HCT116 (cell line): ENCODE results near the gene LOXHD1. TPM values are rescaled to one million over a fixed set of nuclear protein-coding genes. Genes with fewer than 3 reads are reported as not detected.

Experiments used
- ATAC-seq: fragments of 200-7000 bp; cut with Tn5 transposase; 2 replicates; pipeline ENCODE4 v1.9.1; 2020; ENCODE audit warnings: mild to moderate bottlenecking, moderate library complexity
- BruUV-seq: library from RNA; stranded (reverse); fragments of 400-500 nt; replicated peaks from 2 replicates; lab custom pipeline; 2021; lab: Mats Ljungman, UMichigan
- CTCF ChIA-PET: fragments of 300-600 bp; sonication (Branson Sonifier 250); formaldehyde crosslinking; loops from one replicate; lab custom pipeline; 2021; ENCODE audit warnings: antibody characterized with exemption; lab: Charles Lee
- POLR2A ChIA-PET: fragments of 300-600, 350-600 bp; sonication (Branson Sonifier 250); formaldehyde crosslinking; loops from one replicate; lab custom pipeline; 2021; ENCODE audit warnings: antibody characterized with exemption; lab: Charles Lee
- RAD21 ChIA-PET, 2 experiments: fragments of 300-600 bp; sonication (Branson Sonifier 250); formaldehyde crosslinking; loops; one replicate each; lab custom pipeline; 2023; ENCODE audit warnings: low total read pairs in 2 of 2; ENCODE audit not compliant: uncharacterized antibody in 2 of 2, unreplicated experiment in 2 of 2, low non-redundant PET in 1 of 2; lab: Charles Lee
- DNase-seq: peaks from one replicate; pipeline ENCODE4 v3.0.0-alpha.2; 2010; ENCODE audit warnings: low read depth, low spot score
- H2AFZ ChIP-seq: fragments of 200-600 bp; shearing (Covaris generic), sonication (generic); 2 replicates; pipeline ENCODE4 v1.6.1; 2017; ENCODE audit warnings: low read depth, mixed run types, mixed read lengths, antibody characterized with exemption, low read length; ENCODE audit not compliant: poor library complexity, severe bottlenecking
- H3K27ac ChIP-seq: 2 replicates; pipeline ENCODE4 v1.5.1; 2012; ENCODE audit warnings: low read depth, low read length
- H3K27me3 ChIP-seq: fragments of 200-600 bp; sonication (generic); 2 replicates; pipeline ENCODE4 v1.6.1; 2016; ENCODE audit warnings: mixed run types, low read length, mixed read lengths; ENCODE audit not compliant: insufficient read depth
- H3K36me3 ChIP-seq, 2 experiments: fragments of 200-500 bp in 1 of 2; fragments of 200-600 bp in 1 of 2; sonication (Bioruptor generic) in 1 of 2; sonication (generic) in 1 of 2; 2 replicates each; pipeline versions ENCODE4 v1.5.1 to v1.6.1; 2014 to 2016; ENCODE audit warnings: low read length in 2 of 2, inconsistent platforms in 1 of 2, mixed read lengths in 1 of 2, mixed run types in 1 of 2; ENCODE audit not compliant: insufficient read depth in 2 of 2, control insufficient read depth in 1 of 2
- H3K4me1 ChIP-seq, 2 experiments: fragments of 200-600 bp in 1 of 2; sonication (generic) in 1 of 2; 2 replicates each; pipeline versions ENCODE4 v1.5.1 to v1.6.1; 2012 to 2017; ENCODE audit warnings: low read length in 2 of 2, inconsistent platforms in 1 of 2, mild to moderate bottlenecking in 1 of 2, mixed read lengths in 1 of 2, mixed run types in 1 of 2, moderate library complexity in 1 of 2; ENCODE audit not compliant: insufficient read depth in 2 of 2, control insufficient read depth in 1 of 2
- H3K4me2 ChIP-seq: fragments of 200-600 bp; sonication (generic); 2 replicates; pipeline ENCODE4 v1.6.1; 2017; ENCODE audit warnings: mixed run types, low read length, mixed read lengths
- H3K4me3 ChIP-seq, 2 experiments: fragments of 200-600 bp in 1 of 2; sonication (generic) in 1 of 2; replicated peaks in 1 of 2; 2 replicates each; pipeline ENCODE4 v1.5.1; 2011 to 2016; ENCODE audit warnings: low read length in 2 of 2, control low read depth in 1 of 2, low read depth in 1 of 2, mild to moderate bottlenecking in 1 of 2, mixed read lengths in 1 of 2, mixed run types in 1 of 2
- H3K79me2 ChIP-seq: fragments of 200-600 bp; sonication (generic); 2 replicates; pipeline ENCODE4 v1.6.1; 2017; ENCODE audit warnings: mild to moderate bottlenecking, mixed run types, low read length, moderate library complexity, mixed read lengths; ENCODE audit not compliant: insufficient read depth
- H3K9ac ChIP-seq: fragments of 200-600 bp; sonication (generic); 2 replicates; pipeline ENCODE4 v1.6.1; 2016; ENCODE audit warnings: low read length, mixed read lengths
- H3K9me2 ChIP-seq: fragments of 200-600 bp; sonication (generic), shearing (Covaris generic); 2 replicates; pipeline ENCODE4 v1.6.1; 2017; ENCODE audit warnings: mixed run types, mild to moderate bottlenecking, moderate library complexity; ENCODE audit not compliant: insufficient read depth
- H3K9me3 ChIP-seq, 2 experiments: fragments of 200-500 bp in 1 of 2; fragments of 200-600 bp in 1 of 2; sonication (Bioruptor generic) in 1 of 2; sonication (generic) in 1 of 2; 2 replicates each; pipeline ENCODE4 v1.6.1; 2014 to 2017; ENCODE audit warnings: low read length in 2 of 2, mixed read lengths in 2 of 2, inconsistent platforms in 1 of 2, low read depth in 1 of 2, mild to moderate bottlenecking in 1 of 2, mixed run types in 1 of 2, moderate library complexity in 1 of 2; ENCODE audit not compliant: control insufficient read depth in 1 of 2, insufficient read depth in 1 of 2
- H4K20me1 ChIP-seq: fragments of 200-600 bp; sonication (generic), shearing (Covaris generic); 2 replicates; pipeline ENCODE4 v1.6.1; 2017; ENCODE audit warnings: mixed run types, mild to moderate bottlenecking, moderate library complexity; ENCODE audit not compliant: insufficient read depth
- MAX ChIP-seq: IDR thresholded peaks from 2 replicates; pipeline ENCODE4 v1.6.1; 2012
- TCF7L2 ChIP-seq: IDR thresholded peaks from 2 replicates; pipeline ENCODE4 v1.7.0; 2011; ENCODE audit warnings: borderline replicate concordance, inconsistent platforms; ENCODE audit not compliant: insufficient read depth, insufficient read length; ENCODE audit errors: extremely low read depth
- intact Hi-C: fragments of 100-400 bp; cut with micrococcal nuclease; formaldehyde crosslinking; loops from 2 replicates; pipeline ENCODE4 v1.10.0; 2022
- total RNA-seq: library from RNA; stranded (reverse); gene quantifications from one replicate; pipeline ENCODE4 v1.2.1, GENCODE V29; 2021; ENCODE audit not compliant: unreplicated experiment

LOXHD1 gene
- total RNA-seq, 1 experiment from 2014 or later, result not detected

- DNase-seq, result no peak
- Histone ChIP-seq H3K36me3 (no peaks in the 10 kb centered on the region), H3K79me2 (no peaks in the 10 kb centered on the region), H3K9ac (no peak overlapping the region), H3K4me2 (no peak overlapping the region), H3K4me3 (no peak overlapping the region), H3K4me1 (no peaks in the 10 kb centered on the region), H3K9me3 (no peaks in the 10 kb centered on the region), H3K27ac (no peak overlapping the region), H4K20me1 (no peaks in the 10 kb centered on the region), H3K27me3 (peaks cover 55% of the 10 kb centered on the region), H2AFZ (no peak overlapping the region), H3K9me2 (no peaks in the 10 kb centered on the region)
- TF ChIP-seq MAX, result no peak
- ChIA-PET RAD21 (no interaction called here), POLR2A (no interaction called here), CTCF (interaction anchor here (1.0 kb wide), 1 partner anchor 12 kb away, joined by 3 read pairs; no protein-coding TSS in a partner anchor)
- no TSS peak for BruUV-seq
- intact Hi-C loops, result loop anchor here (10.0 kb wide), 2 partner anchors 62 to 362 kb away; no protein-coding TSS in a partner anchor
- no peak for ATAC-seq
These were observed 140.5 kb downstream of the LOXHD1 start for GRCh38 chr18:46516555-46516954.

- no peak overlapping the region for H2AFZ ChIP-seq
- DNase-seq, result no peak
- H3K79me2 ChIP-seq, result no peaks in the 10 kb centered on the region
- BruUV-seq, result no TSS peak
- ChIA-PET CTCF (no interaction called here), RAD21 (no interaction called here), POLR2A (no interaction called here)
- intact Hi-C loops, result loop anchor here (10.0 kb wide), 2 partner anchors 56 to 356 kb away; no protein-coding TSS in a partner anchor
- no peak overlapping the region for H3K9ac ChIP-seq
- no peak overlapping the region for H3K4me2 ChIP-seq
- no peak for ATAC-seq
- H3K4me3 ChIP-seq, result no peak overlapping the region
- H3K36me3 ChIP-seq, result no peaks in the 10 kb centered on the region
- H3K9me3 ChIP-seq, result no peaks in the 10 kb centered on the region
- no peak for TF ChIP-seq TCF7L2
- TF ChIP-seq, all 23 proteins: peak for 0
- no peak overlapping the region for H3K27ac ChIP-seq
- no peaks in the 10 kb centered on the region for H3K9me2 ChIP-seq
- H3K4me1 ChIP-seq, result no peaks in the 10 kb centered on the region
- peaks cover 65% of the 10 kb centered on the region; the same call in 1 of the 2 replicates for H3K27me3 ChIP-seq
- no peaks in the 10 kb centered on the region for H4K20me1 ChIP-seq
These were observed 146.6 kb downstream of the LOXHD1 start for GRCh38 chr18:46510386-46510785.
